ENCODE results near the gene FNBP1L.
A peak's percentile ranks its signal among the peaks of the same experiment; 100 is the strongest.

FNBP1L gene

GRCh38 chr1:93442008-93442666 lies 5.8 kb upstream of the FNBP1L start:
- H3K27ac ChIP-seq, result no peak overlapping the region
- no peak for TF ChIP-seq CTCF (conservative IDR thresholded peaks at IDR 0.05)
- TF ChIP-seq ZFX (IDR thresholded peaks at IDR 0.05), result no peak

DNA sequence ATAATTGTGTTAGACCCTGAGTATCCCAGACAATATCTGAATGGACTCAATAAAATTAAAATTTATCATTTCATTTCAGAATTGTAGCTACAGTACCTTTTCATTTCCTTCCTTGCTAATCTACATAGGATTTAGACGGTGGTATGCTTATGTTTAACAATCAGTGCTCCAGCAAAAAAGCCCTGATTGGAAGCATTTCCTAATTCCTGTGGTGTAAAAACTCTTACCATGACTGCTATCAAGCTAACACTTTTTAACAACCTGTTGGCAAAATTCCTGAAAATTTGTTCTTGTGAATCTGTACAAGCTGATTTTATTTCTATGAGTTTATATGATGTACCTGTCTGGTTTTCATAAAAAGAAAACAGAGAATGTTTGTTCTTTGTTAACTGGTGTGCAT lies 5.2 kb upstream of the FNBP1L start:
- no peak for TF ChIP-seq ZFX (IDR thresholded peaks at IDR 0.05)
- no peak for TF ChIP-seq CTCF (conservative IDR thresholded peaks at IDR 0.05)

GRCh38 chr1:93443454-93443853 lies 4.5 kb upstream of the FNBP1L start:
- no peak overlapping the region for H3K27ac ChIP-seq
- TF ChIP-seq CTCF (conservative IDR thresholded peaks at IDR 0.05) (no peak), ZFX (IDR thresholded peaks at IDR 0.05) (no peak)

More for the DNA sequence above, 5.2 kb upstream of the FNBP1L start:
- no peak overlapping the region for H3K27ac ChIP-seq

GRCh38 chr1:93446837-93447451 lies 974 bp upstream of the FNBP1L start:
- TF ChIP-seq CTCF (conservative IDR thresholded peaks at IDR 0.05), result no peak
- no peak for TF ChIP-seq ZFX (IDR thresholded peaks at IDR 0.05)
- H3K27ac ChIP-seq, result peak overlapping the region; percentile 95

GRCh38 chr1:93448292-93448982 lies 519 bp downstream of the FNBP1L start:
- TF ChIP-seq ZFX (IDR thresholded peaks at IDR 0.05) (peak; percentile 53; the same call in 1 of the 2 replicates), CTCF (conservative IDR thresholded peaks at IDR 0.05) (no peak)

GRCh38 chr1:93448983-93449804 lies 1.3 kb downstream of the FNBP1L start:
- H3K27ac ChIP-seq, result peak overlapping the region; percentile 95
- TF ChIP-seq CTCF (conservative IDR thresholded peaks at IDR 0.05) (peak; percentile 46), ZFX (IDR thresholded peaks at IDR 0.05) (no peak)

More at GRCh38 chr1:93448292-93448982, 519 bp downstream of the FNBP1L start:
- H3K27ac ChIP-seq, result peak overlapping the region; percentile 95

Measured in C4-2B (cell line).